ENCODE measurements around the gene TPSAB1.
"Not testable (repeated sequence)": the region's sequence is repeated elsewhere in the genome, so short reads cannot be mapped to it uniquely, and the experiment has no call there.

The TPSAB1 gene

GRCh38 chr16:1195393-1195666, 45.2 kb upstream of the TPSAB1 start:
- POLR2A ChIA-PET = no interaction called here
- CTCF ChIA-PET = no interaction called here
- no peak for TF ChIP-seq CTCF (IDR thresholded peaks at IDR 0.05; ENCODE audit: insufficient read depth, low read length, missing control alignments)

GRCh38 chr16:1196494-1196893, 44.0 kb upstream of the TPSAB1 start:
- CTCF ChIA-PET = no interaction called here

More at GRCh38 chr16:1195393-1195666, 45.2 kb upstream of the TPSAB1 start:
- no peak overlapping the region for H3K4me3 ChIP-seq (ENCODE audit: low read depth, low read length)
- no peak for DNase-seq (ENCODE audit: low read depth, low spot score)

GRCh38 chr16:1197237-1197866, 43.2 kb upstream of the TPSAB1 start:
- ChIA-PET POLR2A (no interaction called here), CTCF (no interaction called here)
- no peak overlapping the region for H3K4me3 ChIP-seq (ENCODE audit: low read depth, low read length)
- TF ChIP-seq CTCF (IDR thresholded peaks at IDR 0.05; ENCODE audit: insufficient read depth, low read length, missing control alignments) = no peak
- no peak for DNase-seq (ENCODE audit: low read depth, low spot score)

More at GRCh38 chr16:1196494-1196893, 44.0 kb upstream of the TPSAB1 start:
- DNase-seq (ENCODE audit: low read depth, low spot score) = no peak
- POLR2A ChIA-PET = no interaction called here
- no peak for TF ChIP-seq CTCF (IDR thresholded peaks at IDR 0.05; ENCODE audit: insufficient read depth, low read length, missing control alignments)
- H3K4me3 ChIP-seq (ENCODE audit: low read depth, low read length) = no peak overlapping the region

GRCh38 chr16:1198194-1198593, 42.3 kb upstream of the TPSAB1 start:
- H3K4me3 ChIP-seq (ENCODE audit: low read depth, low read length) = no peak overlapping the region
- no peak for TF ChIP-seq CTCF (IDR thresholded peaks at IDR 0.05; ENCODE audit: insufficient read depth, low read length, missing control alignments)
- ChIA-PET CTCF (no interaction called here), POLR2A (no interaction called here)
- DNase-seq (ENCODE audit: low read depth, low spot score) = no peak

GRCh38 chr16:1198671-1199346, 41.7 kb upstream of the TPSAB1 start:
- POLR2A ChIA-PET; CTCF ChIA-PET; H3K4me3 ChIP-seq (ENCODE audit: low read depth, low read length); DNase-seq (ENCODE audit: low read depth, low spot score): not testable (repeated sequence)

- CTCF ChIA-PET = no interaction called here
- no peak overlapping the region for H3K4me3 ChIP-seq (ENCODE audit: low read depth, low read length)
- DNase-seq (ENCODE audit: low read depth, low spot score) = no peak
- POLR2A ChIA-PET = no interaction called here
- no peak for TF ChIP-seq CTCF (IDR thresholded peaks at IDR 0.05; ENCODE audit: insufficient read depth, low read length, missing control alignments)
Measured at GRCh38 chr16:1199347-1200013, 41.0 kb upstream of the TPSAB1 start.
